Nephron (organoid): Measurements from ENCODE around the gene TYW1B.
"Not testable (repeated sequence)": the region's sequence is repeated elsewhere in the genome, so short reads cannot be mapped to it uniquely, and the experiment has no call there.

ENCODE experiments used
- H3K27ac Mint-ChIP-seq, 3 experiments: 2 replicates each; pipeline ENCODE4 v1.8.0; 2020; ENCODE audit warnings: mixed read lengths in 3 of 3, mild to moderate bottlenecking in 2 of 3, moderate library complexity in 1 of 3
- H3K27me3 Mint-ChIP-seq: 2 replicates; pipeline ENCODE4 v1.8.0; 2021; ENCODE audit warnings: low read depth, mild to moderate bottlenecking, moderate library complexity, mixed read lengths
- H3K36me3 Mint-ChIP-seq: 2 replicates; pipeline ENCODE4 v1.8.0; 2020; ENCODE audit warnings: low read depth, mixed read lengths
- H3K4me1 Mint-ChIP-seq: 2 replicates; pipeline ENCODE4 v1.8.0; 2020; ENCODE audit warnings: mixed read lengths
- H3K4me3 Mint-ChIP-seq, 3 experiments: 2 replicates each; pipeline ENCODE4 v1.8.0; 2020; ENCODE audit warnings: mild to moderate bottlenecking in 3 of 3, mixed read lengths in 3 of 3, moderate library complexity in 2 of 3
- H3K9me3 Mint-ChIP-seq: 2 replicates; pipeline ENCODE4 v1.8.0; 2020; ENCODE audit warnings: mixed read lengths
- CTCF ChIP-seq, 3 experiments: fragments of 200-600 bp; sonication (generic); IDR thresholded peaks; one replicate each; pipeline ENCODE4 v1.5.0; 2021; ENCODE audit warnings: antibody characterized with exemption in 3 of 3; ENCODE audit not compliant: unreplicated experiment in 3 of 3

The TYW1B gene

GRCh38 chr7:72603073-72603472 is 224.9 kb downstream of the TYW1B start:
- H3K27ac Mint-ChIP-seq, result no peak overlapping the region
- no peak overlapping the region for H3K4me3 Mint-ChIP-seq
- no peak for TF ChIP-seq CTCF (IDR thresholded peaks at IDR 0.05; ENCODE audit: unreplicated experiment in 3 of 3)
- H3K36me3 Mint-ChIP-seq, result peaks cover 17% of the 10 kb centered on the region
- peaks cover 3% of the 10 kb centered on the region for H3K4me1 Mint-ChIP-seq
- H3K27me3 Mint-ChIP-seq, result no peaks in the 10 kb centered on the region
- H3K9me3 Mint-ChIP-seq, result peaks cover 3% of the 10 kb centered on the region

DNA sequence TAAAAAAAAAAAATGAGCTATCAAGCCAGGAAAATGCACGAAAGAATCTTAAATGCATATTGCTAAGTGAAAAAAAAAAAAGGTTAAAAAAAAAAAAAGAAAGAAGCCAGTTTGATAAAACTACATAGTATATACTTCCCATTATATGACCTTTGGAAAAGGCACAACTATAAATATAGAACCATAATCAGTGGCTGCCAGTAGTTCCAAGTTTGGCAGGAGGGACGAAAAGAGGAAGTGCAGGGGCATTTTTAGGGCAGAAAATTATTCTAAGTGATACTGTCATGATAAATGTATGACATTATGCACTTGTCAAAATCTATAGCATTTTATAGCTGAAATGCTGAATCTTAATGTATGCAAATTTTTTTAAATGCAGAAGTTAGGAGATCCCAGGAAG is 226.3 kb downstream of the TYW1B start:
- not testable (repeated sequence) for H3K27ac Mint-ChIP-seq, H3K4me1 Mint-ChIP-seq, H3K4me3 Mint-ChIP-seq, H3K27me3 Mint-ChIP-seq, H3K9me3 Mint-ChIP-seq
- peaks cover 24% of the 10 kb centered on the region for H3K36me3 Mint-ChIP-seq

- H3K27ac Mint-ChIP-seq, H3K4me3 Mint-ChIP-seq, H3K27me3 Mint-ChIP-seq, H3K4me1 Mint-ChIP-seq: not testable (repeated sequence)
- peaks cover 41% of the 10 kb centered on the region for H3K9me3 Mint-ChIP-seq
- peaks cover 36% of the 10 kb centered on the region for H3K36me3 Mint-ChIP-seq
These were observed 238.0 kb downstream of the TYW1B start for GRCh38 chr7:72590023-72590422.

DNA sequence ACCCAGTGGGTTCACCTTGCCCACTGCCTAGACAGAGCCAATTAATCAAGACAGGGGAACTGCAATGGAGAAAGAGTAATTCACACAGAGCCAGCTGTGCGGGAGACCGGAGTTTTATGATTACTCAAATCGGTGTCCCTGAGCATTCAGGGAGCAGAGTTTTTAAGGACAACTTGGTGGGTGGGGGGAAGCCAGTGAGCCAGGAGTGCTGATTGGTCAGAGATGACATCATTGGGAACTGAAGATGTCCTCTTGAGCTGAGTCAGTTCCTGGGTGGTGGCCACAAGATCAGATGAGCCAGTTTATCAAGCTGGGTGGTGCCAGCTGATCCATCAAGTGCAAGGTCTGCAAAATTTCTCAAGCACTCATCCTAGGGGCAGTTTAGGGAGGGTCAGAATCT is 240.7 kb downstream of the TYW1B start:
- not testable (repeated sequence) for H3K27ac Mint-ChIP-seq, H3K4me1 Mint-ChIP-seq, H3K27me3 Mint-ChIP-seq, H3K4me3 Mint-ChIP-seq
- Mint-ChIP-seq H3K36me3 (peaks cover 41% of the 10 kb centered on the region), H3K9me3 (peaks cover 43% of the 10 kb centered on the region)

- not testable (repeated sequence) for H3K4me3 Mint-ChIP-seq, H3K27me3 Mint-ChIP-seq, H3K4me1 Mint-ChIP-seq, H3K27ac Mint-ChIP-seq
- Mint-ChIP-seq H3K36me3 (peaks cover 30% of the 10 kb centered on the region), H3K9me3 (peaks cover 28% of the 10 kb centered on the region)
These were observed 243.4 kb downstream of the TYW1B start for GRCh38 chr7:72584576-72584975.

DNA sequence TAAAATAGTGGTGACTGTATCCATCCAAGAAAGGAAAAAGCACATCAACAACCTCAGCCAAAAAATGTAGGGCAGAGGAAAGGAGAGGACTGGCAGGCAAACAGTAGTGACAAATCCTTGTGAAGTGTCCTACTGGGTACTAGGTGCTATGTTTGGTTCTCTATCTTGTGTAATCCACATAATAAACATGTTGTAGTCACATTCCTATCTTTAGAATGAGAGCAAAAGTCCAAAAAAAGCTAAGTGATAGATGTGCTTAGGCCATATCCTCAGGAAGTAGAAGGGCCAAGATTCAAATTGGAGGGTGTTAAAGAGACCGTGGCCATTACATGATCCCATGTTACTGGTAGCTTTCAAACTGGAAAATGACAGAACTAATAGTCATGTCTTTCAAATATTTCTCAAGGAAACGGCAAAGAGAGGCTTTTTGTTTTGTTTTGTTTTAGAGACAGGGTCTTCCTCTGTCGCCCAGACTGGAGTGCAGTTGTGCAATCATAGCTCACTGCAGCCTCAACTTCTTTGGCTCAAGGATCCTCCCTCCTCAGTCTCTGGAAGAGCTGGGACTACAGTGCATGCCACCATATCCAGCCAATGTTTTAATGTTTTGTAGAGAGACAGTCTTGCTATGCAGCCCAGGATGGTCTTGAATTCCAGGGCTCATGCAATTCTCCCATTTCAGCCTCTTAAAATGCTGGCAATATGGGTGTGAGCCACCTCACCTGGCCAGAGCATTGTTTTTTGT is 244.2 kb downstream of the TYW1B start:
- not testable (repeated sequence) for H3K4me3 Mint-ChIP-seq, H3K27me3 Mint-ChIP-seq, H3K27ac Mint-ChIP-seq, H3K4me1 Mint-ChIP-seq
- Mint-ChIP-seq H3K36me3 (peaks cover 23% of the 10 kb centered on the region), H3K9me3 (peaks cover 23% of the 10 kb centered on the region)

DNA sequence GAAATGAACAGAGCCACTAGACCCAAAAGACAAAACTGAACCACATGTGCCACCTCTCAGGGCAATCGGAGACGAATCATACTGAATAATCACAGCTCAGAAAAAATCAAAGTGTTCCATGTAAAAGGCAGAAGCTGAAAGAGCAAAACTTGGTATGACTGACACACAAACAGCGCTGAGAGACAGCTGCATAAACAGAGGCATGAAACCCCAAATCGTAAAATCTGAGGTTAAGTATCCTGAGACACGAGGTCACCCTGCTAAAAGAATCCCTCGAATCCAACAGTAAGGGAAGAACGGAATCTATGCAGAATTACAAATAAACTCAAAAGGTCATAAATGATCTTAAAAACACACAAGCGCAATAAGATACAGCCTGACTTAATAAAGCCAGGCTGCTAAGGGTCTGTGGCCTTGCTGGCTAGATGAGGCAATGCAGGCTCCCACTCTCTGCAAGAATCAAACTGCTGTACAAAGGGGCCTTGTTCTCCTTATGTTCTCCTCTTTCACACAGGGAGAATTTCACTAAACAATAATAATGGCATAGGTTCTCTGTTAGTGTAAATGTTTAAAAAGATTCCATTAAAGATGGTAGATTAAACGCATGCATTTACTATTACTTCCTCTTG is 247.7 kb downstream of the TYW1B start:
- H3K9me3 Mint-ChIP-seq, H3K4me3 Mint-ChIP-seq, H3K27me3 Mint-ChIP-seq: not testable (repeated sequence)
- peak overlapping the region in 1 of 3 experiments; percentile 5 for H3K27ac Mint-ChIP-seq
- H3K4me1 Mint-ChIP-seq, result peaks cover 16% of the 10 kb centered on the region
- H3K36me3 Mint-ChIP-seq, result peaks cover 15% of the 10 kb centered on the region

DNA sequence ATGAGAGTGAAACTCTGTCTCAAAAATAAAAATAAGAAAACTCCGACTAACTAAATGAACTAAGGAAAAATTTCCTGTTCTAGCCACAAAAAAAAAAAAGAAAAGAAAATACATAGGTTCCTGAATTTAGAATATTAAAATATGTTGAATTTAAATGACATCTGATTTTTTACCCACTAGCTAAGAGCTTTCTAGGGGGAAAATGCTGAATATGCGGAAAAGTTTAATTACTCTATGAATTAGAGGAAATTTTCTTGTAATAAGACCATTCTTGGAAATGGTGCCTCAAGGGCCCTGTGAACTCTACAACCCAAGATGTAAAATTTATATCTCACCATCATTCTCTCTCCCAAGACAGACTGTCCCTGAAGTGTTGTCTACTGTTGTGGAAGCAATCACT is 250.9 kb downstream of the TYW1B start:
- no peak for TF ChIP-seq CTCF (IDR thresholded peaks at IDR 0.05; ENCODE audit: unreplicated experiment in 3 of 3)
- peaks cover 11% of the 10 kb centered on the region for H3K36me3 Mint-ChIP-seq
- peaks cover 16% of the 10 kb centered on the region for H3K4me1 Mint-ChIP-seq

GRCh38 chr7:72561988-72562387 is 266.0 kb downstream of the TYW1B start:
- H3K4me1 Mint-ChIP-seq, H3K4me3 Mint-ChIP-seq, H3K36me3 Mint-ChIP-seq, H3K27me3 Mint-ChIP-seq, H3K27ac Mint-ChIP-seq: not testable (repeated sequence)
- H3K9me3 Mint-ChIP-seq, result peaks cover 16% of the 10 kb centered on the region

More for the DNA sequence above, 250.9 kb downstream of the TYW1B start:
- H3K4me3 Mint-ChIP-seq, result no peak overlapping the region
- H3K27ac Mint-ChIP-seq, result no peak overlapping the region
- no peaks in the 10 kb centered on the region for H3K9me3 Mint-ChIP-seq
- peaks cover 4% of the 10 kb centered on the region for H3K27me3 Mint-ChIP-seq

- H3K27me3 Mint-ChIP-seq, H3K27ac Mint-ChIP-seq, H3K4me1 Mint-ChIP-seq, H3K36me3 Mint-ChIP-seq, H3K4me3 Mint-ChIP-seq: not testable (repeated sequence)
- peaks cover 17% of the 10 kb centered on the region for H3K9me3 Mint-ChIP-seq
These were observed 268.5 kb downstream of the TYW1B start for GRCh38 chr7:72559546-72559945.

DNA sequence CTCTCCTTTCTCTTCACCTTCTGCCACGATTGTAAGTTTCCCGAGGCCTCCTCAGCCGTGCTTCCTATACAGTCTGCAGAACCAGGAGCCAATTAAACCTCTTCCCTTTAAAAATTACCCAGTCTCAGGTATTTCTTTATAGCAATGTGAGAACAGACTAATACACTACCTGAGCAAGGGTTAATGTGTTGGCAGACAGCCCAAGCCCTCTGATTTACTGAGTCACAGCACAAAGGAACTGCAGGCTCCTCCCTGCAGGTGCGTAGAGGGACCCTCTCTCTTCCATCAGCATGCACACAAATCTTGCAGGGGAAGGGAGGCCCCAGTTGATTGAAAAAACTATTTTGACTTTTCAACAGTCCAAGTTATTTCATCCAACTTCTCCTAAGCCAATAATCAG is 271.3 kb downstream of the TYW1B start:
- not testable (repeated sequence) for H3K27me3 Mint-ChIP-seq, H3K4me1 Mint-ChIP-seq, H3K4me3 Mint-ChIP-seq, H3K36me3 Mint-ChIP-seq
- H3K27ac Mint-ChIP-seq, result peak overlapping the region in 1 of 3 experiments; percentile 13
- H3K9me3 Mint-ChIP-seq, result peaks cover 20% of the 10 kb centered on the region

- not testable (repeated sequence) for H3K4me3 Mint-ChIP-seq, H3K36me3 Mint-ChIP-seq, H3K27ac Mint-ChIP-seq, H3K4me1 Mint-ChIP-seq, H3K27me3 Mint-ChIP-seq
- peaks cover 14% of the 10 kb centered on the region for H3K9me3 Mint-ChIP-seq
These were observed 272.8 kb downstream of the TYW1B start for GRCh38 chr7:72555238-72555637.

DNA sequence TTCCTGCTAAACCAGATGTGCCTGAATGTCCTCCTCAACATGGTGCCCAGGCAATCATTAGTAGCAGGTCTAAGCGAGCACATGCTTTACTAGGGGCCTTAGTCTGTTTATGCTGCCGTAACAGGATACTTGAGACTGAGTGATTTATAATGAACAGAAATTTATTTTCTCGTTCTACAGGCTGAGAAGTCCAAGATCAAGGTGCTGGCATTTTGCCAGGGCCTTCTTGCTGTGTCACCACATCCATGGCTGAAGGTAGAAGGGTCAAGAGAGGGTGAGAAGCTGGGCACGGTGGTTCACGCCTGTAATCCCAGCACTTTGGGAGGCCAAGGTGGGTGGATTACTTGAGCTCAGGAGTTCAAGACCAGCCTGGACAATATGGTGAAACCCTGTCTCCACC is 273.6 kb downstream of the TYW1B start:
- peaks cover 16% of the 10 kb centered on the region for H3K9me3 Mint-ChIP-seq
- H3K36me3 Mint-ChIP-seq, H3K4me1 Mint-ChIP-seq, H3K27ac Mint-ChIP-seq, H3K4me3 Mint-ChIP-seq, H3K27me3 Mint-ChIP-seq: not testable (repeated sequence)
